HL-60 (cell line): ENCODE measurements around the gene SPINK1.

ENCODE experiments used
- GABPA ChIP-seq: IDR thresholded peaks from 2 replicates; pipeline ENCODE4 v1.6.1; 2012; ENCODE audit warnings: low read depth
- POLR2AphosphoS5 ChIP-seq: IDR thresholded peaks from 2 replicates; pipeline ENCODE4 v1.6.1; 2012; ENCODE audit warnings: low read depth
- SPI1 ChIP-seq: IDR thresholded peaks from 2 replicates; pipeline ENCODE4 v1.6.1; 2012; ENCODE audit warnings: low read depth, mild to moderate bottlenecking, borderline replicate concordance
- TF ChIP-seq, protein P1 (sequence below): IDR thresholded peaks from one replicate; pipeline ENCODE4 v1.5.1; 2011; ENCODE audit warnings: low read length, control low read depth, inconsistent platforms; ENCODE audit not compliant: insufficient read depth
- TF ChIP-seq, protein P2 (sequence below): IDR thresholded peaks from 2 replicates; pipeline ENCODE4 v1.6.1; 2012; ENCODE audit warnings: low read depth; ENCODE audit not compliant: insufficient replicate concordance

DNA sequence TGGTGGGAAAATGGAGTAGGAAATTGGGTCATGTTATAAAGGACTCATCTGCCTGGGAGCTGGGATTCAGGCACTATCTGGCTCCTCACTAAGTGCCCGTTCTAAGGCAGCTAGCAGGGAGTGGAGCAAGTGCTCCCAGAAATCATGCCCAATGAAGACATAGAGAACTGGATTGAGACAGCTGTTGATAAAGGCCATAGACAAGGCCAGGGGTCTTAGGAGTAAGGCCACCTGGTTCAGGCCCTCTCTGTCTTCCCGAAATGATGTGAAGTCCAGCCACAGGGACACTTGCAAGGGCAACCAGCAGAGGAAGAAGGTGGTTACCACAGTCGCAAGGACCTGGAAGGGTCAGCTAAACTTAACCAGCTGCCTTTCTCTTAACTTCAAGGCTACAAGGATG is 20.1 kb upstream of the SPINK1 start:
- TF ChIP-seq, protein P1, sequence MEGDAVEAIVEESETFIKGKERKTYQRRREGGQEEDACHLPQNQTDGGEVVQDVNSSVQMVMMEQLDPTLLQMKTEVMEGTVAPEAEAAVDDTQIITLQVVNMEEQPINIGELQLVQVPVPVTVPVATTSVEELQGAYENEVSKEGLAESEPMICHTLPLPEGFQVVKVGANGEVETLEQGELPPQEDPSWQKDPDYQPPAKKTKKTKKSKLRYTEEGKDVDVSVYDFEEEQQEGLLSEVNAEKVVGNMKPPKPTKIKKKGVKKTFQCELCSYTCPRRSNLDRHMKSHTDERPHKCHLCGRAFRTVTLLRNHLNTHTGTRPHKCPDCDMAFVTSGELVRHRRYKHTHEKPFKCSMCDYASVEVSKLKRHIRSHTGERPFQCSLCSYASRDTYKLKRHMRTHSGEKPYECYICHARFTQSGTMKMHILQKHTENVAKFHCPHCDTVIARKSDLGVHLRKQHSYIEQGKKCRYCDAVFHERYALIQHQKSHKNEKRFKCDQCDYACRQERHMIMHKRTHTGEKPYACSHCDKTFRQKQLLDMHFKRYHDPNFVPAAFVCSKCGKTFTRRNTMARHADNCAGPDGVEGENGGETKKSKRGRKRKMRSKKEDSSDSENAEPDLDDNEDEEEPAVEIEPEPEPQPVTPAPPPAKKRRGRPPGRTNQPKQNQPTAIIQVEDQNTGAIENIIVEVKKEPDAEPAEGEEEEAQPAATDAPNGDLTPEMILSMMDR, result no peak
- TF ChIP-seq POLR2AphosphoS5 (no peak), GABPA (no peak), SPI1 (no peak)
- TF ChIP-seq, protein P2, sequence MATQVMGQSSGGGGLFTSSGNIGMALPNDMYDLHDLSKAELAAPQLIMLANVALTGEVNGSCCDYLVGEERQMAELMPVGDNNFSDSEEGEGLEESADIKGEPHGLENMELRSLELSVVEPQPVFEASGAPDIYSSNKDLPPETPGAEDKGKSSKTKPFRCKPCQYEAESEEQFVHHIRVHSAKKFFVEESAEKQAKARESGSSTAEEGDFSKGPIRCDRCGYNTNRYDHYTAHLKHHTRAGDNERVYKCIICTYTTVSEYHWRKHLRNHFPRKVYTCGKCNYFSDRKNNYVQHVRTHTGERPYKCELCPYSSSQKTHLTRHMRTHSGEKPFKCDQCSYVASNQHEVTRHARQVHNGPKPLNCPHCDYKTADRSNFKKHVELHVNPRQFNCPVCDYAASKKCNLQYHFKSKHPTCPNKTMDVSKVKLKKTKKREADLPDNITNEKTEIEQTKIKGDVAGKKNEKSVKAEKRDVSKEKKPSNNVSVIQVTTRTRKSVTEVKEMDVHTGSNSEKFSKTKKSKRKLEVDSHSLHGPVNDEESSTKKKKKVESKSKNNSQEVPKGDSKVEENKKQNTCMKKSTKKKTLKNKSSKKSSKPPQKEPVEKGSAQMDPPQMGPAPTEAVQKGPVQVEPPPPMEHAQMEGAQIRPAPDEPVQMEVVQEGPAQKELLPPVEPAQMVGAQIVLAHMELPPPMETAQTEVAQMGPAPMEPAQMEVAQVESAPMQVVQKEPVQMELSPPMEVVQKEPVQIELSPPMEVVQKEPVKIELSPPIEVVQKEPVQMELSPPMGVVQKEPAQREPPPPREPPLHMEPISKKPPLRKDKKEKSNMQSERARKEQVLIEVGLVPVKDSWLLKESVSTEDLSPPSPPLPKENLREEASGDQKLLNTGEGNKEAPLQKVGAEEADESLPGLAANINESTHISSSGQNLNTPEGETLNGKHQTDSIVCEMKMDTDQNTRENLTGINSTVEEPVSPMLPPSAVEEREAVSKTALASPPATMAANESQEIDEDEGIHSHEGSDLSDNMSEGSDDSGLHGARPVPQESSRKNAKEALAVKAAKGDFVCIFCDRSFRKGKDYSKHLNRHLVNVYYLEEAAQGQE, result no peak
